SK-N-SH (cell line): ENCODE data around the gene HDAC8.

Source experiments
- EP300 ChIP-seq, 2 experiments: IDR thresholded peaks; 2 replicates each; pipeline versions ENCODE4 v1.4.0 to v1.6.1; 2012; ENCODE audit warnings: borderline replicate concordance in 1 of 2, low read depth in 1 of 2, low read length in 1 of 2
- GABPA ChIP-seq: IDR thresholded peaks from 2 replicates; pipeline ENCODE4 v1.4.0; 2012; ENCODE audit warnings: low read depth, mild to moderate bottlenecking
- GATA2 ChIP-seq: sonication (generic); formaldehyde crosslinking; IDR thresholded peaks from 2 replicates; pipeline ENCODE4 v1.5.0; 2020; ENCODE audit warnings: mild to moderate bottlenecking, missing genetic modification reagents
- JUND ChIP-seq: IDR thresholded peaks from 2 replicates; pipeline ENCODE4 v1.4.0; 2012
- NRF1 ChIP-seq: IDR thresholded peaks from 2 replicates; pipeline ENCODE4 v1.6.1; 2012; ENCODE audit warnings: low read depth, mild to moderate bottlenecking, low read length
- TCF12 ChIP-seq: IDR thresholded peaks from 2 replicates; pipeline ENCODE4 v1.4.0; 2012
- TF ChIP-seq, protein P1 (sequence below): IDR thresholded peaks from 2 replicates; pipeline ENCODE4; 2012
- TF ChIP-seq, protein P2 (sequence below): fragments of 200-600 bp; sonication (generic); IDR thresholded peaks from 2 replicates; pipeline ENCODE4 v1.6.1; 2017; ENCODE audit warnings: antibody characterized with exemption, mild to moderate bottlenecking, moderate library complexity
- TF ChIP-seq, protein P3 (sequence below): fragments of 150-350 bp; IDR thresholded peaks from 2 replicates; pipeline ENCODE4 v1.6.1; 2017; ENCODE audit warnings: antibody characterized with exemption, low read length, low read depth, borderline replicate concordance

DNA sequence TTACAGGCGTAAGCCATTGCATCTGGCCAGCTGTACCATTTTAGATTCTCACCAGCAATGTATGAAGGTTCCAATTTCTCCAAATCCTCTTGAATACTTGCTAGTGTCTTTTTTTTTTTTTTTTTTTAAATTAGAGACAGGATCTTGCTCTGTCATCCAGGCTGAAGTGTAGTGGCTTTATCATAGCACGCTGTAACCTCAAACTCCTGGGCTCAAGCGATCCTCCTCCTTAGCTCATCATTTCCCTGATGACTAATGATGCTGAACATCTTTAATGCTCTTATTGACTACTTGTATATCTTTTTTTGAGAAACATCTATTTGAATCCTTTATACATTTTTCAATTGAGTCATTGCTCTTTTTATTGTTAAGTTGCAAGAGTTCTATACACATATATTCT, 40.3 kb downstream of the HDAC8 start:
- TF ChIP-seq, protein P1, sequence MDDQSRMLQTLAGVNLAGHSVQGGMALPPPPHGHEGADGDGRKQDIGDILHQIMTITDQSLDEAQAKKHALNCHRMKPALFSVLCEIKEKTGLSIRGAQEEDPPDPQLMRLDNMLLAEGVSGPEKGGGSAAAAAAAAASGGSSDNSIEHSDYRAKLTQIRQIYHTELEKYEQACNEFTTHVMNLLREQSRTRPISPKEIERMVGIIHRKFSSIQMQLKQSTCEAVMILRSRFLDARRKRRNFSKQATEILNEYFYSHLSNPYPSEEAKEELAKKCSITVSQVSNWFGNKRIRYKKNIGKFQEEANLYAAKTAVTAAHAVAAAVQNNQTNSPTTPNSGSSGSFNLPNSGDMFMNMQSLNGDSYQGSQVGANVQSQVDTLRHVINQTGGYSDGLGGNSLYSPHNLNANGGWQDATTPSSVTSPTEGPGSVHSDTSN: no peak
- TF ChIP-seq, protein P2, sequence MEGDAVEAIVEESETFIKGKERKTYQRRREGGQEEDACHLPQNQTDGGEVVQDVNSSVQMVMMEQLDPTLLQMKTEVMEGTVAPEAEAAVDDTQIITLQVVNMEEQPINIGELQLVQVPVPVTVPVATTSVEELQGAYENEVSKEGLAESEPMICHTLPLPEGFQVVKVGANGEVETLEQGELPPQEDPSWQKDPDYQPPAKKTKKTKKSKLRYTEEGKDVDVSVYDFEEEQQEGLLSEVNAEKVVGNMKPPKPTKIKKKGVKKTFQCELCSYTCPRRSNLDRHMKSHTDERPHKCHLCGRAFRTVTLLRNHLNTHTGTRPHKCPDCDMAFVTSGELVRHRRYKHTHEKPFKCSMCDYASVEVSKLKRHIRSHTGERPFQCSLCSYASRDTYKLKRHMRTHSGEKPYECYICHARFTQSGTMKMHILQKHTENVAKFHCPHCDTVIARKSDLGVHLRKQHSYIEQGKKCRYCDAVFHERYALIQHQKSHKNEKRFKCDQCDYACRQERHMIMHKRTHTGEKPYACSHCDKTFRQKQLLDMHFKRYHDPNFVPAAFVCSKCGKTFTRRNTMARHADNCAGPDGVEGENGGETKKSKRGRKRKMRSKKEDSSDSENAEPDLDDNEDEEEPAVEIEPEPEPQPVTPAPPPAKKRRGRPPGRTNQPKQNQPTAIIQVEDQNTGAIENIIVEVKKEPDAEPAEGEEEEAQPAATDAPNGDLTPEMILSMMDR: no peak
- TF ChIP-seq NRF1 (no peak), GATA2 (CRISPR knock-in tag) (no peak), JUND (no peak), TCF12 (no peak), GABPA (no peak), EP300 (IDR thresholded peaks at IDR 0.05; ENCODE audit: borderline replicate concordance in 1 of 2, low read depth in 1 of 2, low read length in 1 of 2) (no peak)
- TF ChIP-seq, protein P3, sequence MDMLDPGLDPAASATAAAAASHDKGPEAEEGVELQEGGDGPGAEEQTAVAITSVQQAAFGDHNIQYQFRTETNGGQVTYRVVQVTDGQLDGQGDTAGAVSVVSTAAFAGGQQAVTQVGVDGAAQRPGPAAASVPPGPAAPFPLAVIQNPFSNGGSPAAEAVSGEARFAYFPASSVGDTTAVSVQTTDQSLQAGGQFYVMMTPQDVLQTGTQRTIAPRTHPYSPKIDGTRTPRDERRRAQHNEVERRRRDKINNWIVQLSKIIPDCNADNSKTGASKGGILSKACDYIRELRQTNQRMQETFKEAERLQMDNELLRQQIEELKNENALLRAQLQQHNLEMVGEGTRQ: no peak
